Muscle layer of colon (tissue), 2 donors: Measurements from ENCODE around the gene PFDN1.

ENCODE experiments used
- H3K27ac ChIP-seq: one replicate; pipeline ENCODE4 v1.7.0; 2013; ENCODE audit warnings: low read depth, mild to moderate bottlenecking, low read length, moderate library complexity
- H3K27me3 ChIP-seq, 2 donors: one replicate each; pipeline ENCODE4 v1.7.0; 2013; ENCODE audit warnings: low read length in 2 of 2, mild to moderate bottlenecking in 2 of 2; ENCODE audit not compliant: insufficient read depth in 2 of 2, control insufficient read depth in 1 of 2
- H3K36me3 ChIP-seq: one replicate; pipeline ENCODE4 v1.7.0; 2013; ENCODE audit warnings: mild to moderate bottlenecking, low read length; ENCODE audit not compliant: insufficient read depth
- H3K4me1 ChIP-seq: one replicate; pipeline ENCODE4 v1.7.0; 2013; ENCODE audit warnings: mild to moderate bottlenecking, low read length; ENCODE audit not compliant: insufficient read depth
- H3K4me3 ChIP-seq, 2 donors: one replicate each; pipeline ENCODE4 v1.7.0; 2013; ENCODE audit warnings: low read length in 2 of 2, low read depth in 1 of 2, mild to moderate bottlenecking in 1 of 2, moderate library complexity in 1 of 2
- H3K9ac ChIP-seq: one replicate; pipeline ENCODE4 v1.7.0; 2013; ENCODE audit warnings: low read length
- H3K9me3 ChIP-seq: one replicate; pipeline ENCODE4 v1.7.0; 2013; ENCODE audit warnings: mild to moderate bottlenecking, low read length
- donor health status: abdominal sarcoma.
- donor health status: Adenocarcinoma of cecum.

PFDN1 gene

GRCh38 chr5:140232731-140233130, 70.2 kb downstream of the PFDN1 start:
- H3K4me3 ChIP-seq, result no peak overlapping the region
- no peaks in the 10 kb centered on the region for H3K36me3 ChIP-seq
- H3K9me3 ChIP-seq, result no peaks in the 10 kb centered on the region
- no peak overlapping the region for H3K9ac ChIP-seq
- no peak overlapping the region for H3K27ac ChIP-seq
- peaks cover 8% of the 10 kb centered on the region for H3K4me1 ChIP-seq
- H3K27me3 ChIP-seq, result no peaks in the 10 kb centered on the region

DNA sequence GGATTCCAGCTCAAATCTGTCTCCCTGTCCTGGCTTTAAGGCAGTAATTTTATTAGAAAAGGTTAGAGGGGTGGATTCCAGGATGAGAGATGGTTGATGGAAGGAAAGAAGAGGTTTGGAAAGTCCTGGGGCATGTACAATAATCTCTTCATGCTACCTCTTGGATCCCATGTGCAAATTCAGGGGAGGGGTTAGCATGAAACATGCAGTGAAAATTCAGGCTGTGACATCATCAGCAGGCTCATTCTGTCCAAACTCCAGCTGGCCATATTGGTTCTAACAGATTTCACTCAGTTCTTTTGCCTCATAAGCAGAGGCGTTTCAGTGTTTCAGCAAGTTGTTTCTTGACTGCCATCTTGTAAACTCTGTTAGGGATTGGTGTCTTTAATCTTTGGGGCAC, 72.5 kb downstream of the PFDN1 start:
- Histone ChIP-seq H3K4me3 (no peak overlapping the region), H3K4me1 (no peaks in the 10 kb centered on the region), H3K27me3 (no peaks in the 10 kb centered on the region), H3K27ac (no peak overlapping the region), H3K9ac (no peak overlapping the region), H3K9me3 (no peaks in the 10 kb centered on the region), H3K36me3 (no peaks in the 10 kb centered on the region)

GRCh38 chr5:140228364-140228837, 74.5 kb downstream of the PFDN1 start:
- H3K36me3 ChIP-seq, result no peaks in the 10 kb centered on the region
- no peaks in the 10 kb centered on the region for H3K27me3 ChIP-seq
- no peaks in the 10 kb centered on the region for H3K9me3 ChIP-seq
- H3K27ac ChIP-seq, result no peak overlapping the region
- no peak overlapping the region for H3K9ac ChIP-seq
- H3K4me3 ChIP-seq, result no peak overlapping the region
- H3K4me1 ChIP-seq, result no peaks in the 10 kb centered on the region

DNA sequence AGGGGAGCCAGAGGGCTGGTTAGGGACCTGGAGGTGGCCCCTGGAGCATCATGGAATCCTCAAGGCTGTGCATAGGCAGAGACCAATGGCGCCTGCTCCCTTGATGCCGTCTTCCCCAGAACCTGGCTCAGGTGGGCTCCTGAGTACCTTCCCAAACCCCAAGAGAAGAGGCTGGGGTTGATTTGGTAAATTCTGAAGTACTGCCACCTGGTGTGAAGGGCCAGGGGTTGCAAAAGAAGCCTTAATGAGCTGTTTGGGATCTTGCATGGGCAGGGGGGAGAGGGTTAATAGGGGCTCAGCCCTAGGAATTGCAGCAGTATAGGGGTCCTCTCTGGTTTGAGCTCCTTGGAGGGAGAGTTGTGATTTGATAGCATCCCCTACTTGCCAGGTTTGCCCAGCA, 75.9 kb downstream of the PFDN1 start:
- H3K36me3 ChIP-seq, result no peaks in the 10 kb centered on the region
- H3K27me3 ChIP-seq, result no peaks in the 10 kb centered on the region
- no peak overlapping the region for H3K4me3 ChIP-seq
- H3K9ac ChIP-seq, result no peak overlapping the region
- peaks cover 1% of the 10 kb centered on the region for H3K4me1 ChIP-seq
- H3K9me3 ChIP-seq, result no peaks in the 10 kb centered on the region
- no peak overlapping the region for H3K27ac ChIP-seq

- H3K36me3 ChIP-seq, result no peaks in the 10 kb centered on the region
- H3K27me3 ChIP-seq, result no peaks in the 10 kb centered on the region
- H3K4me3 ChIP-seq, result no peak overlapping the region
- H3K9me3 ChIP-seq, result no peaks in the 10 kb centered on the region
- no peak overlapping the region for H3K27ac ChIP-seq
- no peak overlapping the region for H3K9ac ChIP-seq
- peaks cover 18% of the 10 kb centered on the region for H3K4me1 ChIP-seq
Measured at GRCh38 chr5:140225396-140225795, 77.5 kb downstream of the PFDN1 start.

GRCh38 chr5:140224658-140225057, 78.2 kb downstream of the PFDN1 start:
- Histone ChIP-seq H3K27ac (no peak overlapping the region), H3K4me1 (peaks cover 25% of the 10 kb centered on the region)

GRCh38 chr5:140223567-140223966, 79.3 kb downstream of the PFDN1 start:
- no peak overlapping the region for H3K4me3 ChIP-seq
- no peak overlapping the region for H3K9ac ChIP-seq
- no peaks in the 10 kb centered on the region for H3K36me3 ChIP-seq
- no peaks in the 10 kb centered on the region for H3K9me3 ChIP-seq
- no peak overlapping the region for H3K27ac ChIP-seq
- peaks cover 36% of the 10 kb centered on the region for H3K4me1 ChIP-seq
- no peaks in the 10 kb centered on the region for H3K27me3 ChIP-seq

More at GRCh38 chr5:140224658-140225057, 78.2 kb downstream of the PFDN1 start:
- Histone ChIP-seq H3K4me3 (no peak overlapping the region), H3K9ac (no peak overlapping the region), H3K36me3 (no peaks in the 10 kb centered on the region), H3K9me3 (no peaks in the 10 kb centered on the region), H3K27me3 (no peaks in the 10 kb centered on the region)

- Histone ChIP-seq H3K4me1 (peaks cover 39% of the 10 kb centered on the region), H3K4me3 (no peak overlapping the region), H3K9ac (no peak overlapping the region), H3K9me3 (no peaks in the 10 kb centered on the region), H3K36me3 (no peaks in the 10 kb centered on the region), H3K27me3 (no peaks in the 10 kb centered on the region), H3K27ac (no peak overlapping the region)
Measured at GRCh38 chr5:140222416-140222815, 80.5 kb downstream of the PFDN1 start.

DNA sequence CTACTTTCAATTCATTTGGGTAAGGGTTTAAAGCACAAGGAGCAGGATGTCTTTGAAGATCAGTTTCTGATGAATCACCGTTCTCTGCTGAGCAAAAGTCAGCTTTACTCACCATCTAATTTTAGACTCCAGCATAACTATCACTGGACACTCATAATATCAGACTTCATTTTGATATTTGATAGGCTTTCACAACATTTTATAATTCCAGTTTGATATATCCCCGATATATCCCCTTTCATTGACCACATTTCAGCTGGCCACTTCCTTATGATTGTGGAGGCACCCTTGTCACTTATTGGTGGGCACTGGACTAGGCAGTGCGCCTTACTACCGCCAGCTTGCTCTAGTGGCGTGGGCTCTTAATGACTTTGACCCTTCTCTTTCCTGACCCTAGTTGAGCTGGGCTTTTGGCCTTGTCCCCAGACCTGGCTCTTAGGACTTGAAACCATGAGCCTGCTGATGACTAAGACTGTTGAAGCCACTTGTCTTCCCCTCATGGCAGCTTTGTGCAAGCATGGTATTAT, 81.1 kb downstream of the PFDN1 start:
- Histone ChIP-seq H3K9me3 (no peaks in the 10 kb centered on the region), H3K27ac (no peak overlapping the region), H3K9ac (no peak overlapping the region), H3K36me3 (no peaks in the 10 kb centered on the region), H3K27me3 (no peaks in the 10 kb centered on the region), H3K4me1 (peaks cover 39% of the 10 kb centered on the region), H3K4me3 (no peak overlapping the region)

DNA sequence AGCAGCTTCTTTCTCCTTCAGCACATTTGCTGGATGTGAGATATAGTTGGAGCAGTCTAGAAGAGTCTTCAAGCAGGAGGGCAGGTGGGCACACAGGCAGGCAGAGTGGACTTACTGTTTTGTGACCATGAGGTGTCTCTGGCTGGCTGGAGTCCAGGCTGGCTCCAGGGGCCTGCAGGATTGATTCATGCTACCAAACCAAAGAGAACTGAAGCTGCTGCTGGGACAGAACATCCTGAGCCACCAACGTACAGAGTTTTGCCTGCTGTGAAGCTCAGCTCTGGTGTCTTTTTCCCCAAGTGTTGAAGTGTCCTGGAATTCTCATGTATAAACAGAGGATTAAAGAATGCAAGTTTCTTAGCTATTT, 82.2 kb downstream of the PFDN1 start:
- Histone ChIP-seq H3K27ac (no peak overlapping the region), H3K4me3 (no peak overlapping the region), H3K36me3 (no peaks in the 10 kb centered on the region), H3K27me3 (no peaks in the 10 kb centered on the region), H3K9me3 (no peaks in the 10 kb centered on the region), H3K4me1 (peaks cover 39% of the 10 kb centered on the region), H3K9ac (no peak overlapping the region)

- Histone ChIP-seq H3K27me3 (no peaks in the 10 kb centered on the region), H3K9me3 (no peaks in the 10 kb centered on the region), H3K4me3 (no peak overlapping the region), H3K36me3 (no peaks in the 10 kb centered on the region), H3K27ac (no peak overlapping the region), H3K9ac (no peak overlapping the region), H3K4me1 (peaks cover 39% of the 10 kb centered on the region)
Measured at GRCh38 chr5:140220032-140220697, 82.7 kb downstream of the PFDN1 start.
